HEK293 (cell line): ENCODE data around the gene TSTD1.

Source experiments
- CTCF ChIA-PET: fragments of 350-600 bp; formaldehyde crosslinking; extraction: SDS; loops from one replicate; lab custom pipeline; 2021; ENCODE audit warnings: antibody characterized with exemption; lab: Yijun Ruan, JAX
- POLR2A ChIA-PET: fragments of 300-600 bp; formaldehyde crosslinking; extraction: SDS; loops from one replicate; lab custom pipeline; 2020; ENCODE audit warnings: antibody characterized with exemption, inconsistent platforms; lab: Yijun Ruan, JAX
- H3K27ac ChIP-seq: fragments of 200-500 bp; sonication (Bioruptor generic); 2 replicates; pipeline ENCODE4 v1.5.1; 2014; ENCODE audit warnings: low read depth, low read length, control low read depth, inconsistent platforms; ENCODE audit errors: extremely low read depth
- H3K36me3 ChIP-seq, 2 experiments: fragments of 200-500 bp in 1 of 2; sonication (Bioruptor generic) in 1 of 2; 1 replicate in 1 of 2; 2 replicates in 1 of 2; pipeline ENCODE4 v1.5.1; 2014 to 2017; ENCODE audit warnings: inconsistent platforms in 2 of 2, low read length in 2 of 2; ENCODE audit not compliant: control insufficient read depth in 2 of 2, insufficient read depth in 1 of 2
- H3K4me1 ChIP-seq: fragments of 200-500 bp; sonication (Bioruptor generic); 2 replicates; pipeline ENCODE4 v1.5.1; 2014; ENCODE audit warnings: mild to moderate bottlenecking, low read length, inconsistent platforms; ENCODE audit not compliant: control insufficient read depth, insufficient read depth
- H3K4me3 ChIP-seq: 2 replicates; pipeline ENCODE4 v1.5.1; 2011; ENCODE audit warnings: low read depth, mild to moderate bottlenecking, control low read depth, low read length, moderate library complexity
- H3K9me3 ChIP-seq: fragments of 200-500 bp; sonication (Bioruptor generic); 2 replicates; pipeline ENCODE4 v1.5.1; 2014; ENCODE audit warnings: low read depth, low read length, inconsistent platforms; ENCODE audit not compliant: control insufficient read depth, insufficient read depth
- GLIS2 ChIP-seq: fragments of 450-650 bp; formaldehyde crosslinking; IDR thresholded peaks from 2 replicates; pipeline ENCODE4 v1.5.1; 2016; ENCODE audit warnings: missing biosample characterization, missing genetic modification characterization
- KLF7 ChIP-seq: fragments of 450-650 bp; formaldehyde crosslinking; IDR thresholded peaks from 2 replicates; pipeline ENCODE4 v1.5.1; 2016; ENCODE audit warnings: missing biosample characterization, missing genetic modification characterization, borderline replicate concordance
- OSR2 ChIP-seq: fragments of 450-650 bp; formaldehyde crosslinking; IDR thresholded peaks from 2 replicates; pipeline ENCODE4 v1.5.1; 2016; ENCODE audit warnings: missing biosample characterization, missing genetic modification characterization
- OVOL3 ChIP-seq: fragments of 450-650 bp; formaldehyde crosslinking; IDR thresholded peaks from 2 replicates; pipeline ENCODE4 v1.5.1; 2016; ENCODE audit warnings: missing biosample characterization, missing genetic modification characterization
- YY2 ChIP-seq: fragments of 450-650 bp; formaldehyde crosslinking; IDR thresholded peaks from 2 replicates; pipeline ENCODE4 v1.5.1; 2016; ENCODE audit warnings: missing biosample characterization, missing genetic modification characterization
- ZBTB7A ChIP-seq: fragments of 450-650 bp; formaldehyde crosslinking; IDR thresholded peaks from 2 replicates; pipeline ENCODE4 v1.5.1; 2016; ENCODE audit warnings: low read depth, missing biosample characterization, missing genetic modification characterization
- ZFP69B ChIP-seq: fragments of 450-650 bp; formaldehyde crosslinking; IDR thresholded peaks from 2 replicates; pipeline ENCODE4 v1.5.1; 2016; ENCODE audit warnings: missing biosample characterization, missing genetic modification characterization
- ZNF202 ChIP-seq: fragments of 450-650 bp; formaldehyde crosslinking; IDR thresholded peaks from 2 replicates; pipeline ENCODE4 v1.5.1; 2016; ENCODE audit warnings: missing biosample characterization, missing genetic modification characterization, borderline replicate concordance
- ZNF350 ChIP-seq: fragments of 450-650 bp; formaldehyde crosslinking; IDR thresholded peaks from 2 replicates; pipeline ENCODE4 v1.5.0; 2017; ENCODE audit warnings: missing biosample characterization, mild to moderate bottlenecking, missing genetic modification characterization
- ZNF37A ChIP-seq: fragments of 450-650 bp; IDR thresholded peaks from 2 replicates; pipeline ENCODE4 v1.5.1; 2018; ENCODE audit warnings: missing biosample characterization, missing genetic modification characterization
- ZNF391 ChIP-seq: fragments of 450-650 bp; formaldehyde crosslinking; IDR thresholded peaks from 2 replicates; pipeline ENCODE4 v1.5.1; 2016; ENCODE audit warnings: low read depth, missing biosample characterization, missing genetic modification characterization, borderline replicate concordance
- ZNF426 ChIP-seq: fragments of 450-650 bp; formaldehyde crosslinking; IDR thresholded peaks from 2 replicates; pipeline ENCODE4 v1.5.1; 2017; ENCODE audit warnings: missing biosample characterization, missing genetic modification characterization, mild to moderate bottlenecking, inconsistent platforms, moderate library complexity
- ZNF501 ChIP-seq: fragments of 450-650 bp; formaldehyde crosslinking; IDR thresholded peaks from 2 replicates; pipeline ENCODE4 v1.5.1; 2016; ENCODE audit warnings: missing biosample characterization, missing genetic modification characterization
- ZNF521 ChIP-seq: fragments of 450-650 bp; formaldehyde crosslinking; IDR thresholded peaks from 2 replicates; pipeline ENCODE4 v1.5.1; 2017; ENCODE audit warnings: missing biosample characterization, mild to moderate bottlenecking, missing genetic modification characterization
- ZNF529 ChIP-seq: fragments of 450-650 bp; formaldehyde crosslinking; IDR thresholded peaks from 2 replicates; pipeline ENCODE4 v1.5.1; 2017; ENCODE audit warnings: missing genetic modification characterization, missing biosample characterization; ENCODE audit not compliant: insufficient replicate concordance
- ZNF555 ChIP-seq: fragments of 450-650 bp; formaldehyde crosslinking; conservative IDR thresholded peaks from 2 replicates; pipeline ENCODE4 v1.5.1; 2017; ENCODE audit warnings: missing biosample characterization, mild to moderate bottlenecking, missing genetic modification characterization, inconsistent platforms
- ZNF558 ChIP-seq: fragments of 450-650 bp; formaldehyde crosslinking; IDR thresholded peaks from 2 replicates; pipeline ENCODE4 v1.5.1; 2016; ENCODE audit warnings: missing biosample characterization, missing genetic modification characterization
- ZNF76 ChIP-seq: fragments of 450-650 bp; formaldehyde crosslinking; IDR thresholded peaks from 2 replicates; pipeline ENCODE4; 2016; ENCODE audit warnings: low read depth, missing biosample characterization, missing genetic modification characterization, borderline replicate concordance
- ZNF791 ChIP-seq: fragments of 450-650 bp; formaldehyde crosslinking; IDR thresholded peaks from 2 replicates; pipeline ENCODE4 v1.5.1; 2016; ENCODE audit warnings: missing biosample characterization, missing genetic modification characterization
- TF ChIP-seq, protein P1 (sequence below): fragments of 450-650 bp; formaldehyde crosslinking; IDR thresholded peaks from 2 replicates; pipeline ENCODE4 v1.5.1; 2017; ENCODE audit warnings: missing biosample characterization, missing genetic modification characterization
- TF ChIP-seq, protein P2 (sequence below): fragments of 450-650 bp; formaldehyde crosslinking; IDR thresholded peaks from 2 replicates; pipeline ENCODE4 v1.5.1; 2017; ENCODE audit warnings: missing biosample characterization, missing genetic modification characterization
- TF ChIP-seq, protein P3 (sequence below): fragments of 450-650 bp; formaldehyde crosslinking; IDR thresholded peaks from 2 replicates; pipeline ENCODE4 v1.5.1; 2016; ENCODE audit warnings: missing biosample characterization, missing genetic modification characterization
- TF ChIP-seq, protein P4 (sequence below): fragments of 450-650 bp; formaldehyde crosslinking; IDR thresholded peaks from 2 replicates; pipeline ENCODE4 v1.5.1; 2016; ENCODE audit warnings: missing biosample characterization, missing genetic modification characterization

TSTD1 gene

DNA sequence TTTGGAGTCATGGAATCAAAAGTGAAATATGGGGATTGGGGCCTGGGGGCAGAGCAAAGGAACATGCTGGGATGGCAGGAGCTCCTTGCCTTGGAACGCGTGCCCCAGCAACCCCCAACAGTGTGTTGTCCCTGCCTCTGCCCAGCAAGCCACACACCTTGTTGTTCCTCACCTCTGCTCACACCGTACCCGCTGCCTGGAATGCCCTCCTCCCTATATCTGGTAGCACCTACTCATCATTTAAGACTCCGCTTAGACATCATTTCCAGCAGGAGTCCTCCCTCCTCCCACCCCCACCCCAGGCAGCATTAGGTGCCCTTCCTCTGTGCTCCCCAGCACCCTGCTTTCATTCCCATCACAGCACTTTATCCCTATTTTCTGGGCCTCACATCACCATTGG, 42.8 kb upstream of the TSTD1 start:
- TF ChIP-seq ZNF555 (tag by site-specific recombination) = no peak
- TF ChIP-seq ZNF76 = no peak
- TF ChIP-seq YY2 = no peak
- TF ChIP-seq, protein P1, sequence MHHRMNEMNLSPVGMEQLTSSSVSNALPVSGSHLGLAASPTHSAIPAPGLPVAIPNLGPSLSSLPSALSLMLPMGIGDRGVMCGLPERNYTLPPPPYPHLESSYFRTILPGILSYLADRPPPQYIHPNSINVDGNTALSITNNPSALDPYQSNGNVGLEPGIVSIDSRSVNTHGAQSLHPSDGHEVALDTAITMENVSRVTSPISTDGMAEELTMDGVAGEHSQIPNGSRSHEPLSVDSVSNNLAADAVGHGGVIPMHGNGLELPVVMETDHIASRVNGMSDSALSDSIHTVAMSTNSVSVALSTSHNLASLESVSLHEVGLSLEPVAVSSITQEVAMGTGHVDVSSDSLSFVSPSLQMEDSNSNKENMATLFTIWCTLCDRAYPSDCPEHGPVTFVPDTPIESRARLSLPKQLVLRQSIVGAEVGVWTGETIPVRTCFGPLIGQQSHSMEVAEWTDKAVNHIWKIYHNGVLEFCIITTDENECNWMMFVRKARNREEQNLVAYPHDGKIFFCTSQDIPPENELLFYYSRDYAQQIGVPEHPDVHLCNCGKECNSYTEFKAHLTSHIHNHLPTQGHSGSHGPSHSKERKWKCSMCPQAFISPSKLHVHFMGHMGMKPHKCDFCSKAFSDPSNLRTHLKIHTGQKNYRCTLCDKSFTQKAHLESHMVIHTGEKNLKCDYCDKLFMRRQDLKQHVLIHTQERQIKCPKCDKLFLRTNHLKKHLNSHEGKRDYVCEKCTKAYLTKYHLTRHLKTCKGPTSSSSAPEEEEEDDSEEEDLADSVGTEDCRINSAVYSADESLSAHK (tag by site-specific recombination) = no peak
- no peak overlapping the region for H3K4me3 ChIP-seq
- ChIA-PET CTCF (interaction anchor here (0.6 to 2.0 kb wide), 4 partner anchors 9 to 54 kb away, joined by 3 to 6 read pairs (median 4); no protein-coding TSS in a partner anchor), POLR2A (interaction anchor here (0.7 kb wide), 1 partner anchor 43 kb away, joined by 3 read pairs; no protein-coding TSS in a partner anchor)
- H3K9me3 ChIP-seq = no peaks in the 10 kb centered on the region
- H3K4me1 ChIP-seq = no peaks in the 10 kb centered on the region; the same call in 1 of the 2 replicates
- no peak overlapping the region for H3K27ac ChIP-seq
- H3K36me3 ChIP-seq = no peaks in the 10 kb centered on the region

DNA sequence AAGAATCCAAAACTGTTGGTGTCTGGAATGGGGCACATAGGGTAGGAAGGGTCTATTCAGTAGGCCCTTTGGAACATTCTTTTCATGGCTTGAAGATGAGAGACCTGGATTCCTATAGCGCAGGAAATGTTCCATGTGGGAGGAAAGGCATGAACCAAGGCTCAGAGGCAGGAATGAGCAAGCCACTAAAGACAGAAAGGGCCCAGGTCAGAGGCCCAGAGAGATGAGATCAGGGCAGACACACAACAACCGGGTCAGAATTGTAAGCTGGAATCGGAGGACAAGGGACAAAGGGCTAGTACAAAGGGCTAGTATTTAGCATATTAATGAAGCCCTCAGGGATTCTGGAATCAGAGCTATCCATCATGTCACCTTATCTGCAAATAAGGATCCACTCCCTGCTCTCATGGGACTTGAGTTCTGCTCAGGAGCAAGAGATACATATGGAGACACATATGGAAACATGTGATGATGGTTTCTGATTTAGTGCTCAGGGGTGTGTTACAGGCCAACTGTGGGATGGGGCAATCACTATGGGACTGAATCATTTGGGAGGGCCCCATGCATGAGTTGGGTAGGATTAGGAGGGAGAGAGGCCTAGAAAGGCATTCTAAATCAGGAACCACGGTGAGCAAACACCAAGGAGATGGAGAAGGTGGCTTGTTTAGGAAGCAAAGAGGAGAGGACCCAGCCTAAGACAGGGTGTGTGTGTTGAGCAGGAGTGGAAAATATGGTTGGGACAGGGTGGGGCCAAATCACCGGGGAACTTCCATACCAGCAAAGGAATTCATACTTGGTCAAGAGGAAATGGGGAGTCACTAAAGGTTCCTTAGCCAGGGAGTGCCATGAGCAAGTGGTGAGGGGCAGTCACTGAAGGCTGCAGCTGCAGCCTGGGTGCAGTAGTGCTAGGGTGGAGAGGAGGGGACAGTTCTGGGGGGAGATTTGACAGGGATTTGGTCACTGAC, 42.0 kb upstream of the TSTD1 start:
- Histone ChIP-seq H3K27ac (no peak overlapping the region), H3K9me3 (no peaks in the 10 kb centered on the region), H3K4me3 (no peak overlapping the region), H3K36me3 (no peaks in the 10 kb centered on the region), H3K4me1 (no peaks in the 10 kb centered on the region; the same call in 1 of the 2 replicates)
- POLR2A ChIA-PET = no interaction called here
- TF ChIP-seq ZFP69B (tag by site-specific recombination) (no peak), OSR2 (tag by site-specific recombination) (no peak), GLIS2 (tag by site-specific recombination) (no peak), ZNF391 (tag by site-specific recombination) (no peak), ZBTB7A (no peak), OVOL3 (tag by site-specific recombination) (no peak), ZNF426 (tag by site-specific recombination) (no peak), ZNF37A (no peak)
- TF ChIP-seq, protein P2, sequence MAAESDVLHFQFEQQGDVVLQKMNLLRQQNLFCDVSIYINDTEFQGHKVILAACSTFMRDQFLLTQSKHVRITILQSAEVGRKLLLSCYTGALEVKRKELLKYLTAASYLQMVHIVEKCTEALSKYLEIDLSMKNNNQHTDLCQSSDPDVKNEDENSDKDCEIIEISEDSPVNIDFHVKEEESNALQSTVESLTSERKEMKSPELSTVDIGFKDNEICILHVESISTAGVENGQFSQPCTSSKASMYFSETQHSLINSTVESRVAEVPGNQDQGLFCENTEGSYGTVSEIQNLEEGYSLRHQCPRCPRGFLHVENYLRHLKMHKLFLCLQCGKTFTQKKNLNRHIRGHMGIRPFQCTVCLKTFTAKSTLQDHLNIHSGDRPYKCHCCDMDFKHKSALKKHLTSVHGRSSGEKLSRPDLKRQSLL (tag by site-specific recombination) = no peak
- TF ChIP-seq, protein P3, sequence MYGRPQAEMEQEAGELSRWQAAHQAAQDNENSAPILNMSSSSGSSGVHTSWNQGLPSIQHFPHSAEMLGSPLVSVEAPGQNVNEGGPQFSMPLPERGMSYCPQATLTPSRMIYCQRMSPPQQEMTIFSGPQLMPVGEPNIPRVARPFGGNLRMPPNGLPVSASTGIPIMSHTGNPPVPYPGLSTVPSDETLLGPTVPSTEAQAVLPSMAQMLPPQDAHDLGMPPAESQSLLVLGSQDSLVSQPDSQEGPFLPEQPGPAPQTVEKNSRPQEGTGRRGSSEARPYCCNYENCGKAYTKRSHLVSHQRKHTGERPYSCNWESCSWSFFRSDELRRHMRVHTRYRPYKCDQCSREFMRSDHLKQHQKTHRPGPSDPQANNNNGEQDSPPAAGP (tag by site-specific recombination) = no peak
- CTCF ChIA-PET = interaction anchor here (0.6 kb wide), 1 partner anchor 408 kb away, joined by 3 read pairs; no protein-coding TSS in a partner anchor

DNA sequence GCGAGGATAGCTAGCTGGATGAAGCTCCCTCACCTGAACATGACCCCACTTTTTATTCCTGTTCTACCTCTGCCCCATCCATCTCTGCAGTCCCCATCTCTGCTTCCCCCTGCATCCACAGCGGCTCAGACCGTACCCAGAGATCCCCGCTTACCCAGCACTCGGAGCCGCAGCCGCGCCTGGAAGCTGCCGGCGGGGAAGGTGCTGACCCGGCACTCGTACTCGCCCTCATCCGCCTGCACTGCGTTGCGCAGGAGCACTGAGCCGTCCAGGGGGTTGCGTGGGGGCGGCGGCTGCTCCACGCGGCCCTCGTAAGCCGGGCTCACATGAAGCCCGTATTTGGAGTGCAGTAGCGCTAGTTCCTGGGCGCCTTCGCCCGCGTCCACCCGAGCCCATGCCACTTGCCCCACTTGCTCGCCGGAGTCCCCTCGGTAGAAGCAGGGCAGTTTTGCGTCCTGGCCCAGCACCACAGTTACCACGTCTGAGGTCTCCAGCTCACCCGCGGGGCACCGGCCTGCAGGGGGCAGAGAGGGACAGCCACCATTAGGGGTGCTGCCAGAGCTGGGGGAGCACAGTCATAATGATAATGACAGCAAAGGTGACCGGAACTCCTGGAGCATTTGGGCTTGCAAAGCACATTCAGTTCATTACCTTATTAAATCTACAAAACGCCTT, 40.8 kb upstream of the TSTD1 start:
- POLR2A ChIA-PET = no interaction called here
- no peak overlapping the region for H3K4me3 ChIP-seq
- H3K9me3 ChIP-seq = no peaks in the 10 kb centered on the region
- H3K36me3 ChIP-seq = no peaks in the 10 kb centered on the region
- H3K27ac ChIP-seq = no peak overlapping the region
- CTCF ChIA-PET = interaction anchor here (0.7 kb wide), 1 partner anchor 18 kb away, joined by 10 read pairs; no protein-coding TSS in a partner anchor
- H3K4me1 ChIP-seq = no peaks in the 10 kb centered on the region; the same call in 1 of the 2 replicates
- TF ChIP-seq KLF7 (tag by site-specific recombination) (no peak), ZNF202 (tag by site-specific recombination) (no peak), ZNF529 (no peak), ZNF521 (tag by site-specific recombination) (no peak), ZNF350 (tag by site-specific recombination) (no peak), ZNF558 (tag by site-specific recombination) (no peak), ZNF791 (tag by site-specific recombination) (no peak), ZNF501 (tag by site-specific recombination) (no peak), OSR2 (tag by site-specific recombination) (no peak)
- TF ChIP-seq, protein P4, sequence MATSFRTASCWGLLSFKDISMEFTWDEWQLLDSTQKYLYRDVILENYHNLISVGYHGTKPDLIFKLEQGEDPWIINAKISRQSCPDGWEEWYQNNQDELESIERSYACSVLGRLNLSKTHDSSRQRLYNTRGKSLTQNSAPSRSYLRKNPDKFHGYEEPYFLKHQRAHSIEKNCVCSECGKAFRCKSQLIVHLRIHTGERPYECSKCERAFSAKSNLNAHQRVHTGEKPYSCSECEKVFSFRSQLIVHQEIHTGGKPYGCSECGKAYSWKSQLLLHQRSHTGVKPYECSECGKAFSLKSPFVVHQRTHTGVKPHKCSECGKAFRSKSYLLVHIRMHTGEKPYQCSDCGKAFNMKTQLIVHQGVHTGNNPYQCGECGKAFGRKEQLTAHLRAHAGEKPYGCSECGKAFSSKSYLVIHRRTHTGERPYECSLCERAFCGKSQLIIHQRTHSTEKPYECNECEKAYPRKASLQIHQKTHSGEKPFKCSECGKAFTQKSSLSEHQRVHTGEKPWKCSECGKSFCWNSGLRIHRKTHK = no peak
